GM12878 (cell line): ENCODE measurements around the gene SYT14. TPM values are rescaled to one million over a fixed set of nuclear protein-coding genes. Genes with fewer than 3 reads are reported as not detected.

Experiments
- CHD2 ChIP-seq: IDR thresholded peaks from 2 replicates; pipeline ENCODE4 v1.6.1; 2011; ENCODE audit warnings: low read depth, low read length, improper control_type of control experiment, borderline replicate concordance
- RB1 ChIP-seq: fragments of 450-650 bp; formaldehyde crosslinking; IDR thresholded peaks from 2 replicates; pipeline ENCODE4 v1.6.1; 2017; ENCODE audit warnings: mild to moderate bottlenecking, borderline replicate concordance
- polyA plus RNA-seq, 11 experiments: library from polyadenylated mRNA; depleted of rRNA in 4 of 11; unstranded in 6 of 11; stranded (reverse) in 5 of 11; fragments of >200 nt; fragmentation: Nextera tagmentation in 4 of 11; fragmentation: Illumina TruSeq in 1 of 11; extraction: Ambion mirVana in 4 of 11; extraction: Trizol in 1 of 11; gene quantifications; 1 replicate in 1 of 11; 2 replicates in 10 of 11; pipeline versions ENCODE4 v1.2.1 to v1.2.3, GENCODE V29; 2011 to 2016; ENCODE audit warnings: inconsistent platforms in 2 of 11, missing spikeins in 2 of 11, low read depth in 1 of 11
- total RNA-seq, 4 experiments: library from RNA; depleted of rRNA in 3 of 4; stranded (reverse); fragments of >200 nt in 3 of 4; fragmentation: Illumina TruSeq in 1 of 4; extraction: Trizol in 1 of 4; gene quantifications; 2 replicates each; pipeline versions ENCODE4 v1.2.1 to v1.2.3, GENCODE V29; 2013 to 2021
- TF ChIP-seq, protein P1 (sequence below): IDR thresholded peaks from 2 replicates; pipeline ENCODE4 v1.6.1; 2012; ENCODE audit warnings: improper control_type of control experiment, low read depth, low read length; ENCODE audit not compliant: insufficient replicate concordance
- TF ChIP-seq, protein P2 (sequence below): fragments of 450-650 bp; IDR thresholded peaks from 2 replicates; pipeline ENCODE4 v1.6.1; 2016; ENCODE audit warnings: mild to moderate bottlenecking
- TF ChIP-seq, protein P3 (sequence below): fragments of 450-650 bp; IDR thresholded peaks from 2 replicates; pipeline ENCODE4 v1.6.1; 2017; ENCODE audit warnings: antibody characterized with exemption, mild to moderate bottlenecking, moderate library complexity

The SYT14 gene
- total and polyA plus RNA-seq, 10 of the 15 experiments (the other 5 are each of a cell fraction or from before 2014, with no cell fraction given): under 0.01 TPM; not detected in 9

DNA sequence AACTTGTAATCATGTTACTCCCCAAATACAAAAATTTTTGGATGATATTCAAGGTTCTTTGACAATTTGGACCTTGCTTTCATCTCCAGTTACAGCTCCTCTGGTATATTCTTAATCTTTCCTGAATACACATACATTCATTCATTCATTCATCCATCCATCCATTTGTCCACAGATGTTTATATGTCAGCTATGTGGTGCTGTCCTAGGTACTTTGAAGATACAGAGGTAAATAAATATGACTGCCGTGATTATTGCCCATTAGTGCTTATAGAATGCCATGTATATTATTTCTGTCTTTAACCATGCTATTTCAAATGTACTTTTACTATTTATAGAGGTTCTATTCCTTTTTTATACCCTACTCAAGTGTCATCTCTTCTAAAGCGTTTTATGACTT, 72.1 kb downstream of the SYT14 start (continued):
- TF ChIP-seq, protein P1, sequence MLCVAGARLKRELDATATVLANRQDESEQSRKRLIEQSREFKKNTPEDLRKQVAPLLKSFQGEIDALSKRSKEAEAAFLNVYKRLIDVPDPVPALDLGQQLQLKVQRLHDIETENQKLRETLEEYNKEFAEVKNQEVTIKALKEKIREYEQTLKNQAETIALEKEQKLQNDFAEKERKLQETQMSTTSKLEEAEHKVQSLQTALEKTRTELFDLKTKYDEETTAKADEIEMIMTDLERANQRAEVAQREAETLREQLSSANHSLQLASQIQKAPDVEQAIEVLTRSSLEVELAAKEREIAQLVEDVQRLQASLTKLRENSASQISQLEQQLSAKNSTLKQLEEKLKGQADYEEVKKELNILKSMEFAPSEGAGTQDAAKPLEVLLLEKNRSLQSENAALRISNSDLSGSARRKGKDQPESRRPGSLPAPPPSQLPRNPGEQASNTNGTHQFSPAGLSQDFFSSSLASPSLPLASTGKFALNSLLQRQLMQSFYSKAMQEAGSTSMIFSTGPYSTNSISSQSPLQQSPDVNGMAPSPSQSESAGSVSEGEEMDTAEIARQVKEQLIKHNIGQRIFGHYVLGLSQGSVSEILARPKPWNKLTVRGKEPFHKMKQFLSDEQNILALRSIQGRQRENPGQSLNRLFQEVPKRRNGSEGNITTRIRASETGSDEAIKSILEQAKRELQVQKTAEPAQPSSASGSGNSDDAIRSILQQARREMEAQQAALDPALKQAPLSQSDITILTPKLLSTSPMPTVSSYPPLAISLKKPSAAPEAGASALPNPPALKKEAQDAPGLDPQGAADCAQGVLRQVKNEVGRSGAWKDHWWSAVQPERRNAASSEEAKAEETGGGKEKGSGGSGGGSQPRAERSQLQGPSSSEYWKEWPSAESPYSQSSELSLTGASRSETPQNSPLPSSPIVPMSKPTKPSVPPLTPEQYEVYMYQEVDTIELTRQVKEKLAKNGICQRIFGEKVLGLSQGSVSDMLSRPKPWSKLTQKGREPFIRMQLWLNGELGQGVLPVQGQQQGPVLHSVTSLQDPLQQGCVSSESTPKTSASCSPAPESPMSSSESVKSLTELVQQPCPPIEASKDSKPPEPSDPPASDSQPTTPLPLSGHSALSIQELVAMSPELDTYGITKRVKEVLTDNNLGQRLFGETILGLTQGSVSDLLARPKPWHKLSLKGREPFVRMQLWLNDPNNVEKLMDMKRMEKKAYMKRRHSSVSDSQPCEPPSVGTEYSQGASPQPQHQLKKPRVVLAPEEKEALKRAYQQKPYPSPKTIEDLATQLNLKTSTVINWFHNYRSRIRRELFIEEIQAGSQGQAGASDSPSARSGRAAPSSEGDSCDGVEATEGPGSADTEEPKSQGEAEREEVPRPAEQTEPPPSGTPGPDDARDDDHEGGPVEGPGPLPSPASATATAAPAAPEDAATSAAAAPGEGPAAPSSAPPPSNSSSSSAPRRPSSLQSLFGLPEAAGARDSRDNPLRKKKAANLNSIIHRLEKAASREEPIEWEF: no peak
- TF ChIP-seq, protein P2, sequence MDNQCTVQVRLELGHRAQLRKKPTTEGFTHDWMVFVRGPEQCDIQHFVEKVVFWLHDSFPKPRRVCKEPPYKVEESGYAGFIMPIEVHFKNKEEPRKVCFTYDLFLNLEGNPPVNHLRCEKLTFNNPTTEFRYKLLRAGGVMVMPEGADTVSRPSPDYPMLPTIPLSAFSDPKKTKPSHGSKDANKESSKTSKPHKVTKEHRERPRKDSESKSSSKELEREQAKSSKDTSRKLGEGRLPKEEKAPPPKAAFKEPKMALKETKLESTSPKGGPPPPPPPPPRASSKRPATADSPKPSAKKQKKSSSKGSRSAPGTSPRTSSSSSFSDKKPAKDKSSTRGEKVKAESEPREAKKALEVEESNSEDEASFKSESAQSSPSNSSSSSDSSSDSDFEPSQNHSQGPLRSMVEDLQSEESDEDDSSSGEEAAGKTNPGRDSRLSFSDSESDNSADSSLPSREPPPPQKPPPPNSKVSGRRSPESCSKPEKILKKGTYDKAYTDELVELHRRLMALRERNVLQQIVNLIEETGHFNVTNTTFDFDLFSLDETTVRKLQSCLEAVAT: no peak
- TF ChIP-seq RB1: no peak
- TF ChIP-seq, protein P3, sequence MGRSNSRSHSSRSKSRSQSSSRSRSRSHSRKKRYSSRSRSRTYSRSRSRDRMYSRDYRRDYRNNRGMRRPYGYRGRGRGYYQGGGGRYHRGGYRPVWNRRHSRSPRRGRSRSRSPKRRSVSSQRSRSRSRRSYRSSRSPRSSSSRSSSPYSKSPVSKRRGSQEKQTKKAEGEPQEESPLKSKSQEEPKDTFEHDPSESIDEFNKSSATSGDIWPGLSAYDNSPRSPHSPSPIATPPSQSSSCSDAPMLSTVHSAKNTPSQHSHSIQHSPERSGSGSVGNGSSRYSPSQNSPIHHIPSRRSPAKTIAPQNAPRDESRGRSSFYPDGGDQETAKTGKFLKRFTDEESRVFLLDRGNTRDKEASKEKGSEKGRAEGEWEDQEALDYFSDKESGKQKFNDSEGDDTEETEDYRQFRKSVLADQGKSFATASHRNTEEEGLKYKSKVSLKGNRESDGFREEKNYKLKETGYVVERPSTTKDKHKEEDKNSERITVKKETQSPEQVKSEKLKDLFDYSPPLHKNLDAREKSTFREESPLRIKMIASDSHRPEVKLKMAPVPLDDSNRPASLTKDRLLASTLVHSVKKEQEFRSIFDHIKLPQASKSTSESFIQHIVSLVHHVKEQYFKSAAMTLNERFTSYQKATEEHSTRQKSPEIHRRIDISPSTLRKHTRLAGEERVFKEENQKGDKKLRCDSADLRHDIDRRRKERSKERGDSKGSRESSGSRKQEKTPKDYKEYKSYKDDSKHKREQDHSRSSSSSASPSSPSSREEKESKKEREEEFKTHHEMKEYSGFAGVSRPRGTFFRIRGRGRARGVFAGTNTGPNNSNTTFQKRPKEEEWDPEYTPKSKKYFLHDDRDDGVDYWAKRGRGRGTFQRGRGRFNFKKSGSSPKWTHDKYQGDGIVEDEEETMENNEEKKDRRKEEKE: no peak
- TF ChIP-seq CHD2: no peak
